ENCODE measurements around the gene AJAP1.

- TF ChIP-seq CTCF (IDR thresholded peaks at IDR 0.05), result no peak
- TF ChIP-seq EP300 (IDR thresholded peaks at IDR 0.05), result no peak
- no peak for TF ChIP-seq POLR2A (IDR thresholded peaks at IDR 0.05)
Observed at GRCh38 chr1:4734219-4734618, 79.8 kb downstream of the AJAP1 start.

Measured in ovary (tissue), 3 donors.